HUES48 (cell line): ENCODE data around the gene EZR.
A peak's percentile ranks its signal among the peaks of the same experiment; 100 is the strongest.
"Not testable (repeated sequence)": the region's sequence is repeated elsewhere in the genome, so short reads cannot be mapped to it uniquely, and the experiment has no call there.

Source experiments
- H3K27ac ChIP-seq: one replicate; pipeline ENCODE4 v1.7.0; 2013; ENCODE audit warnings: low read depth, low read length, inconsistent platforms
- H3K27me3 ChIP-seq: 2 replicates; pipeline ENCODE4 v1.6.1; 2013; ENCODE audit warnings: mild to moderate bottlenecking, low read length; ENCODE audit not compliant: control insufficient read depth, insufficient read depth
- H3K36me3 ChIP-seq: 2 replicates; pipeline ENCODE4 v1.6.1; 2013; ENCODE audit warnings: low read length; ENCODE audit not compliant: control insufficient read depth, insufficient read depth
- H3K4me1 ChIP-seq: 2 replicates; pipeline ENCODE4 v1.6.1; 2013; ENCODE audit warnings: mild to moderate bottlenecking, low read length; ENCODE audit not compliant: control insufficient read depth, insufficient read depth
- H3K4me3 ChIP-seq: 2 replicates; pipeline ENCODE4 v1.5.1; 2013; ENCODE audit warnings: mild to moderate bottlenecking, low read depth, low read length
- H3K9ac ChIP-seq: 2 replicates; pipeline ENCODE4 v1.6.1; 2013; ENCODE audit warnings: mild to moderate bottlenecking, low read depth, low read length, moderate library complexity
- H3K9me3 ChIP-seq: 2 replicates; pipeline ENCODE4 v1.6.1; 2013; ENCODE audit warnings: low read length; ENCODE audit not compliant: control insufficient read depth, insufficient read depth

Gene EZR

GRCh38 chr6:158828807-158829206 lies 9.6 kb upstream of the EZR start:
- no peaks in the 10 kb centered on the region for H3K27me3 ChIP-seq
- H3K4me3 ChIP-seq = no peak overlapping the region
- H3K9ac ChIP-seq = no peak overlapping the region
- no peak overlapping the region for H3K27ac ChIP-seq
- H3K36me3 ChIP-seq = no peaks in the 10 kb centered on the region
- H3K9me3 ChIP-seq = no peaks in the 10 kb centered on the region
- no peaks in the 10 kb centered on the region for H3K4me1 ChIP-seq

DNA sequence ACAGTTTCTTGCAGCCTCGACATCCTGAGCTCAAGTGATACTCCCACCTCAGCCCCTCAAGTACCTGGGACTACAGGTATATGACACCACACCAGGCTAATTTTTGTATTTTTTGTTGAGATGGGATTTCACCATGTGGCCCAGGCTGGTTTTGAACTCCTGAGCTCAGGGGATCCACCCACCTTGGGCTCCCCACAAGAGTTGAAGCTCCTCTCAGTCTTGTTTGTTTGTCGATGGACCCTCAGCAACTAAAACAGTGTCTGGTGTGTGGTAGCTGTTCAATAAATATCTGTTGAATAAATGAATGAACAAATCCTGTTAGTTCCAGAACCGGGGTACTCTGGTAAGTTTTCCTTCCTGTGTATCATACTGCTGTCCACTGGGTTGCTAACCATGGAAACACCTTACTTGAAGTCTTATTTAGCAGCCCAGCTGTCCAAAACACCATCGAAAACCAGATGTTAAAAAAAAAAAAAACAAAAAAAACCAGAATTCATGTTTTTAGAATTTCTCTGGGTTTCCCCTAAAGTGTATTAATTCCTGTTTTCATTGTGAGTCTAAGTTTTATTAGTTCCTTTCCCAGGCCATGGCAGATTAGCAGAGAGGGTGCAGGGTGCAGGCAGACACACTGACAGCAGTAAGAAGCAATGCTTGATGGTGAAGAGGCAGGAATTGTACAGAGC lies 7.8 kb upstream of the EZR start:
- H3K27me3 ChIP-seq = no peaks in the 10 kb centered on the region
- no peak overlapping the region for H3K4me3 ChIP-seq
- no peaks in the 10 kb centered on the region for H3K36me3 ChIP-seq
- no peak overlapping the region for H3K27ac ChIP-seq
- H3K4me1 ChIP-seq = peaks cover 12% of the 10 kb centered on the region
- H3K9ac ChIP-seq = no peak overlapping the region
- H3K9me3 ChIP-seq = no peaks in the 10 kb centered on the region

DNA sequence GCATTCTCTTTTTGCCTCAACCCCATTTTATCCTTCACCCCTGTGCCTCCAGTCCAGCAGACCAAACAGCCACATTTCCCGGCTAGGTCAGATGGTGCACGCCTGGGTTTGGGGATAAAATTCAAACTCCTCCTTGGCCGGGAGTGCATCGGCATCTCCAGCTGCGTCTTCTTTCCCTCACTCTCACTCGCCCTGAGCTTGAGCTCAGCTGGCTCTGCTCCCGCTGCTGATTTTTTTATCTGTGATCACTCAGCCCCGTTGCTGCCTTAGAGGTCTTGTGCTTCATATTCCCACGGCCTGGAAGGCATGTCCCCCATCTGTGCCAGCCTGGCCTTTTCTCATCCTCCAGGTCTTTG lies 6.8 kb upstream of the EZR start:
- Histone ChIP-seq H3K9ac (no peak overlapping the region), H3K27me3 (no peaks in the 10 kb centered on the region), H3K4me1 (peaks cover 12% of the 10 kb centered on the region), H3K4me3 (no peak overlapping the region), H3K27ac (no peak overlapping the region), H3K9me3 (no peaks in the 10 kb centered on the region), H3K36me3 (no peaks in the 10 kb centered on the region)

- no peaks in the 10 kb centered on the region for H3K36me3 ChIP-seq
- H3K9ac ChIP-seq = no peak overlapping the region
- H3K4me3 ChIP-seq = no peak overlapping the region
- no peak overlapping the region for H3K27ac ChIP-seq
- no peaks in the 10 kb centered on the region for H3K9me3 ChIP-seq
- peaks cover 2% of the 10 kb centered on the region; the same call in 1 of the 2 replicates for H3K27me3 ChIP-seq
- peaks cover 12% of the 10 kb centered on the region for H3K4me1 ChIP-seq
These were observed 6.1 kb upstream of the EZR start for GRCh38 chr6:158825038-158825950.

DNA sequence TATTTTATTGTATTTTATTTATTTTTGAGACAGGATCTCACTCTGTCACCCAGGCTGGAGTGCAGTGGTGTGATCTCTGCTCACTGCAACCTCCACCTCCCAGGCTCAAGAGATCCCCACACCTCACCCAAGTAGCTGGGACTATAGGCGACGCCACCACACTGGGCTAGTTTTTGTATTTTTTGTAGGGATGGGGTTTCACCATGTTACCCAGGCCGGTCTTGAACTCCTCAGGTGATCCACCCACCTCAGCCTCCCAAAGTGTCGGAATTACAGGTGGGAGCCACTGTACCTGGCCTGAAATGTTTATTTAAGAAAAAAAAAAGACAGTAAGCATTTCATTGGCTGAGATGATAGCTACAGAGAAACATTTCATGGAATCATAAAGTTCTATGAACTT lies 4.4 kb upstream of the EZR start:
- H3K4me3 ChIP-seq, H3K9me3 ChIP-seq, H3K27me3 ChIP-seq, H3K9ac ChIP-seq, H3K36me3 ChIP-seq, H3K27ac ChIP-seq: not testable (repeated sequence)
- peaks cover 12% of the 10 kb centered on the region for H3K4me1 ChIP-seq

DNA sequence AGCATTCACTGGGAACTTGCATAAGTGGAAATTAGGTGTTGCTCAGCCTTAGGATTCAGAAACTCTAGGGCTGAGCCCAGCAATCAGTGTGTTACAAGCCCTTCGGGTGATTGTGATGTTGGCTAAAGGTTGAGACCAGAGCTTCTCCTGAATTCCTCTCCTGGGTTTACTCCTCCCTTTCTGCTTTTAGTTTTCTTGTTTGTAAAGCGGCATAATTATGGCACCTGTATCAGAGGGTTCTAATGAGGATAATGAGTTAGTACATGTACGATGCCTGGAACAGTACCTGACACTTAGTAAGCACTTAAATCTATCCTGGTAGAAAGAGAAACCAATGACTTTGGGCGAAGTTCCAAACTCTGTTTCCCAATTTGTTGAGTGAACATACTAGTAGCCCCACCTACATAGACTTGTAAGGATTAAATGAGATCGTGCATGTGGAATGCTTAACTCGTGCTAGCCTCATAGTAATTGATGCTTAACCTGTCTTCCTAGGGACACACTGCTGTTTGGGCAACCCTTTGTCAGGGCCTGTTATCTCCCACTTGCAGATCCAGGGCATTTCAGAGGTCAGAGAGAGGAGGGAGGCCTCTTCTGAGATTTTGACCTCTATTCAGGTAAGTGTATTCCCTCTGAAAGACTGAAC lies 932 bp upstream of the EZR start:
- Histone ChIP-seq H3K9me3 (0 out of 2 replicates have a peak, but pooled peaks cover 2% of the 10 kb centered on the region), H3K27ac (peak overlapping the region; percentile 91), H3K4me1 (peaks cover 28% of the 10 kb centered on the region), H3K9ac (no peak overlapping the region), H3K4me3 (no peak overlapping the region), H3K36me3 (peaks cover 24% of the 10 kb centered on the region), H3K27me3 (peaks cover 8% of the 10 kb centered on the region)

DNA sequence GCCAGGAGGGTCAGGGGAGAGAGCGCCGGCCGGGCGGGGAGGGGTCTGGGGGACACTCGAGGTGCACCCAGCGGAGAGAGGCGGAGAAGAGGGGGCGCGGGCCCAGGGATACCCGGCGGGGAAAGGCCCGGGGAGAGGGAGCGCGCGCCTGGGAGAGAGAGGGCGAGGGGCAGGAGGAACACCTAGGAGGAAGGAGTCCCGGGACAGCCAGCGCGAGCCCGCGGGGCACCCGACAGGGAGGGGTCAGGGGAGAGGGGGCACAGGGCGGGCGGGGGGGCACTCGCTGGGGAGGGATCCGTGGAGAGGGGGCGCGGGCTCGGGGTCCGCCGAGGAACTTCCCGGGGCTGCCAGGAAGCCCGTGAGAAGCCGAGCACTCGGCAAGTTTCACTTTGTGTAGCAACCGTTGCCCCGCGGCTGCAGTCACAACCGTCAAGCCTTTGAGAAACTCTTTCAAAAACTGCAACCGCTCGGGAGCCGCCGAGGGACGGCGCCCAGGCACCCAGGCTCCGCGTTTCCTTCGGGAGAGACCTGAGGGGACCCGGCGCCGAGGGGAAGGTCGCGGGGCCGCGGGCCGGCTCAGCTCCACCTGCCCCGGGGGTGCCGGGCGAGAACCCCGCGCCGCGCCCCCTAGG lies 471 bp downstream of the EZR start:
- H3K27me3 ChIP-seq = peaks cover 8% of the 10 kb centered on the region

GRCh38 chr6:158817728-158818580 lies 1.2 kb downstream of the EZR start:
- Histone ChIP-seq H3K4me1 (peaks cover 41% of the 10 kb centered on the region), H3K27ac (peak overlapping the region; percentile 83), H3K9ac (peak overlapping the region; percentile 92), H3K9me3 (0 out of 2 replicates have a peak, but pooled peaks cover 2% of the 10 kb centered on the region), H3K27me3 (peaks cover 8% of the 10 kb centered on the region), H3K36me3 (peaks cover 45% of the 10 kb centered on the region), H3K4me3 (peak overlapping the region; percentile 89)

More for the DNA sequence above, 471 bp downstream of the EZR start:
- Histone ChIP-seq H3K36me3 (peaks cover 37% of the 10 kb centered on the region), H3K4me1 (peaks cover 38% of the 10 kb centered on the region), H3K9ac (peak overlapping the region; percentile 92), H3K4me3 (peak overlapping the region; percentile 89), H3K9me3 (0 out of 2 replicates have a peak, but pooled peaks cover 2% of the 10 kb centered on the region), H3K27ac (peak overlapping the region; percentile 91)

DNA sequence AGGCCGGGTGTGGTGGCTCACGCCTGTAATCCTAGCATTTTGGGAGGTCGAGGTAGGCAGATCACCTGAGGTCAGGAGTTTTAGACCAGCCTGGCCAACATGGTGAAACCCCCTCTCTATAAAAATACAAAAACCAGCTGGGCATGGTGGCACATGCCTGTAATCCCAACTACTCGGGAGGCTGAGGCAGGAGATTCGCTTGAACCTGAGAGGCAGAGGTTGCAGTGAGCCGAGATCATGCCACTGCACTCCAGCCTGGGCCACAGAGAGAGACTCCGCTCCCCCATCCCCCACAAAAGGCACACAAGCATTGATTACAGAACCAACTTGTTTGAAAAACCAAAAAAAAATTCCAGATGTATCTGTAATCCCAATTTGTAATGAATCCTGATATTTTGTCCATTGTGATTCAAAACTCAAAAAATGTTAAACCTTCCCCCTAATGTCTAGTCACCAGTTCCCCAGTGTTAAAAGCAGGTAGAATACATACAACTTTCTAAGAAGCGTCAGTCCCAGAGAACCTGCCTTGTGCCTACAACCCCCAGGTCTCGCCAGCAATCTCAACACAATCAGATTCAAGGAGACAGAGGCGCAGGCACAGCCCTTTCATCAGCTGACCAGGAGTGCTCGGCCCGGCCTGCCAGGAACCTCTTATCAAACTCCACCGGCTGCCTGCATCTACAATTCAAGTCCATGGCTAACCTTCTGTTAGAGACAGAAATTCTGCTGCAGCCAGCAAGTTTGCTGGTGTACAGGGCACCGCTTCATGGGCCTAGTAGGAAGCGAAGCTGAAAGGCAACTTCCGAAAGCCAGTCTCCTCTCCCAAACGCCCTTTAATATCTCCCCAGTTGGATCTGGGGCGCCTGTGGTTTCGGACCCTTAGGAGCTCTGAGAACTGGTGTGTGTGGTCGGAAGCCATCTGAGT lies 2.1 kb downstream of the EZR start:
- Histone ChIP-seq H3K27me3 (peaks cover 8% of the 10 kb centered on the region), H3K4me3 (peak overlapping the region; percentile 89), H3K36me3 (peaks cover 54% of the 10 kb centered on the region), H3K27ac (peak overlapping the region; percentile 83), H3K9ac (peak overlapping the region; percentile 71), H3K9me3 (0 out of 2 replicates have a peak, but pooled peaks cover 2% of the 10 kb centered on the region), H3K4me1 (peaks cover 41% of the 10 kb centered on the region)
